Transverse colon (tissue), 4 donors: ENCODE data around the gene FBXO41. TPM values are rescaled to one million over a fixed set of nuclear protein-coding genes. Genes with fewer than 3 reads are reported as not detected.

Experiments
- DNase-seq: peaks from one replicate; pipeline ENCODE4 v3.0.0-alpha.2; 2019
- H3K27ac ChIP-seq, 4 donors: fragments of 200-600 bp; sonication (generic); 2 replicates each; pipeline ENCODE4 v1.5.1; 2016 to 2018; ENCODE audit warnings: inconsistent platforms in 4 of 4
- H3K27me3 ChIP-seq: fragments of 200-600 bp; sonication (generic); 2 replicates; pipeline ENCODE4 v1.5.1; 2017; ENCODE audit warnings: inconsistent platforms
- H3K36me3 ChIP-seq, 4 donors: fragments of 200-600 bp; sonication (generic); 2 replicates each; pipeline ENCODE4 v1.5.1; 2017 to 2019; ENCODE audit warnings: inconsistent platforms in 4 of 4
- H3K4me1 ChIP-seq, 4 donors: fragments of 200-600 bp; sonication (generic); 2 replicates each; pipeline ENCODE4 v1.5.1; 2017 to 2020; ENCODE audit warnings: inconsistent platforms in 4 of 4
- H3K4me3 ChIP-seq, 4 donors: fragments of 200-600 bp; sonication (generic); 1 replicate in 1 of 4; 2 replicates in 3 of 4; pipeline versions ENCODE4 v1.5.1 to v1.6.1; 2017 to 2019; ENCODE audit warnings: inconsistent platforms in 4 of 4
- H3K9me3 ChIP-seq, 2 donors: fragments of 200-600 bp; sonication (generic); 2 replicates each; pipeline ENCODE4 v1.5.1; 2017 to 2019; ENCODE audit warnings: inconsistent platforms in 2 of 2
- EP300 ChIP-seq: sonication (generic); formaldehyde crosslinking; IDR thresholded peaks from one replicate; pipeline ENCODE4 v1.6.1; 2017; ENCODE audit warnings: antibody characterized with exemption, low read depth
- POLR2A ChIP-seq: fragments of 450-650 bp; IDR thresholded peaks from one replicate; pipeline ENCODE4 v1.6.1; 2016; ENCODE audit warnings: antibody characterized with exemption, mild to moderate bottlenecking, moderate library complexity
- POLR2AphosphoS5 ChIP-seq, 3 donors: sonication (generic); formaldehyde crosslinking; IDR thresholded peaks; one replicate each; pipeline ENCODE4 v1.6.1; 2016; ENCODE audit warnings: antibody characterized with exemption in 3 of 3
- WGBS, 2 donors: methylation state at CpG; one replicate each; pipeline ENCODE4 v1.1.5; 2018; ENCODE audit warnings: low coverage in 1 of 2; 5-methylcytosine and 5-hydroxymethylcytosine counted together
- in situ Hi-C, 4 donors: fragments of 200-750 bp; cut with MboI; loops; one replicate each; pipeline versions ENCODE4 v1.15.0 to v1.15.1; 2017; ENCODE audit warnings: low sequenced_read_pairs in 3 of 4, low pct_ligation_motif_present in 1 of 4, low pct_unique_long_range_greater_than_20kb in 1 of 4
- intact Hi-C: fragments of 100-400 bp; cut with DNase I; formaldehyde crosslinking; loops from one replicate; pipeline ENCODE4 v1.15.1; 2023; ENCODE audit warnings: low total_unique reads
- total RNA-seq, 4 donors: library from RNA; depleted of rRNA; stranded (reverse); fragments of >200 nt; gene quantifications; one replicate each; pipeline ENCODE4 v1.1.0, GENCODE V29; 2016
- TF ChIP-seq, protein P1 (sequence below), 5 experiments: fragments of 200-600 bp in 3 of 5; fragments of 450-650 bp in 2 of 5; sonication (generic) in 3 of 5; IDR thresholded peaks; 1 replicate in 2 of 5; 2 replicates in 3 of 5; pipeline ENCODE4 v1.5.1; 2016 to 2017; ENCODE audit warnings: antibody characterized with exemption in 5 of 5, inconsistent platforms in 3 of 5, mild to moderate bottlenecking in 2 of 5, moderate library complexity in 1 of 5

The FBXO41 gene, protein sequence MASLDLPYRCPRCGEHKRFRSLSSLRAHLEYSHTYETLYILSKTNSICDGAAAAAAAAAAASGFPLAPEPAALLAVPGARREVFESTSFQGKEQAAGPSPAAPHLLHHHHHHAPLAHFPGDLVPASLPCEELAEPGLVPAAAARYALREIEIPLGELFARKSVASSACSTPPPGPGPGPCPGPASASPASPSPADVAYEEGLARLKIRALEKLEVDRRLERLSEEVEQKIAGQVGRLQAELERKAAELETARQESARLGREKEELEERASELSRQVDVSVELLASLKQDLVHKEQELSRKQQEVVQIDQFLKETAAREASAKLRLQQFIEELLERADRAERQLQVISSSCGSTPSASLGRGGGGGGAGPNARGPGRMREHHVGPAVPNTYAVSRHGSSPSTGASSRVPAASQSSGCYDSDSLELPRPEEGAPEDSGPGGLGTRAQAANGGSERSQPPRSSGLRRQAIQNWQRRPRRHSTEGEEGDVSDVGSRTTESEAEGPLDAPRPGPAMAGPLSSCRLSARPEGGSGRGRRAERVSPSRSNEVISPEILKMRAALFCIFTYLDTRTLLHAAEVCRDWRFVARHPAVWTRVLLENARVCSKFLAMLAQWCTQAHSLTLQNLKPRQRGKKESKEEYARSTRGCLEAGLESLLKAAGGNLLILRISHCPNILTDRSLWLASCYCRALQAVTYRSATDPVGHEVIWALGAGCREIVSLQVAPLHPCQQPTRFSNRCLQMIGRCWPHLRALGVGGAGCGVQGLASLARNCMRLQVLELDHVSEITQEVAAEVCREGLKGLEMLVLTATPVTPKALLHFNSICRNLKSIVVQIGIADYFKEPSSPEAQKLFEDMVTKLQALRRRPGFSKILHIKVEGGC
- total RNA-seq: 1 to 10 TPM; 1.4 to 10.0 (median 5.7) TPM

DNA sequence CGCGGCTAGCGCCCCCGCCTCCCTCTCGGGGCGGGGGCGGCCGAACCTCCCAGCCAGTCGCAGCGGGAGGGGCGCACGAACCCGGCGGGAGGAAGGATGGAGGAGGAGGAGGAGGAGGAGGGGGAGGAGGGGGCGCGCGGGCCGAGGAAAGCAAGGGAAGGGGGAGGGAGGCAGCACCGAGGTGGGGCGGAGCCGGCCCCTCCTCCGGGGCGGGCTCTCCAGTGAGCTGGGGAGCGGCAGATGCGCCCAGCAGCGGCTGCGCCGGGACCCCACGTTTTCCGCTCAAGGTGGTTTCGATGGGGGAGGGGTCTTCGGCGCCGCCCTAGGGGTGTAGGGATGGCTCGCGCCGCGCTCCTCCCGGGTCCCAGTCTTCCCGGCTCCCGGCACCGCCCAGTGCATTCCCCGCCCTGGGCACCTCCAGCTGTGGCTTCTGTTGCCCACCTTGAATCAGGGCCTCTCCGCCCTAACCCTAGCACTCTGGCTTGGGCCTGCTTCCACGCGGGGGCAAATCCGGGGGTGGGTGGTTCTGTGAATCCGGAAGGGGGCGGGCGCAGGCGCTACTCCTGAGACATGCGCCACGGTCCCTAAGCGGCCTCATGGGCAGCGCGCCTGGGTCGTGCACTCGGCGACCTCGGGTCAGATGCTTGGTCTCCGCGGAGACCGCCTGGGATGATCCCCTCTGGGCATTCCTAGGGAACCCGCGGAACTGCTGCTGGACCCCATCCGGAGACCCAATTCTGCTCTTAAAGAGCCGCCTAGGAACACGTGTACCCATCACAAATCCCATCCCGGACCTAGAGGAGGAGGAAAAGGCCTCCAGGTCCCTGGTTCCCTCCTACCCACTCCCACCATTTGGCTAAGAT lies at the start of gene FBXO41:
TSS of gene FBXO41 (minus strand) at position 183 of the 863 bp plus-strand sequence. CDS start 14,848 bp downstream, outside the sequence.
- no peaks in the 10 kb centered on the region for H3K9me3 ChIP-seq
- peaks cover 14% of the 10 kb centered on the region for H3K27me3 ChIP-seq
- TF ChIP-seq EP300: no peak
- TF ChIP-seq POLR2A: no peak
- in situ Hi-C loops (no loop called here), intact Hi-C loops (no loop called here)
- no peaks in the 10 kb centered on the region for H3K36me3 ChIP-seq
- peaks cover 0 to 20% (median 14%) of the 10 kb centered on the region in 4 donors for H3K4me1 ChIP-seq
- 0% methylated on average over 5 of the region's 69 CpGs; no CpG with 5 or more reads in 1 of the 2 donors for WGBS, 2 donors
- peak within 1 kb of the TSS; percentile 4 to 24 (median 20) for H3K27ac ChIP-seq
- DNase-seq: peak; percentile 57
- peak within 1 kb of the TSS; percentile 36 to 79 (median 47) for H3K4me3 ChIP-seq

DNA sequence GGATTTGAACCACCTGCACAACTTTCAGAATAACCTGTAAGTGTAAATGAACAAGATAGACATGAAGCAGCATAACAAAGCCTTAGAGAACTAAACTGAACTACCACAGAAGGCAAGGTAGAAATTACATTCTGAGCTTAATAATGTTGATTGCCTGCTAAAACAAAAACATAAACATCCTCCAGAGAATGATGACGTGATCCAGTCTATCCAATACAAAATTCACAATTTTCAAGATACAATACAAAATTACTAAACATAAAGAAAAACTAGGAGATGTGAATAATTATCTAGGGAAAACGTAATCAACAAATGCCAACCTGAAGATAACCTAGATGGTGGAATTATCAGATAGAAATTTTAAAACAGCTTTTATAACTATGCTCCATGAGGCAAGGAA lies 49.8 kb upstream of the FBXO41 start:
- H3K9me3 ChIP-seq: no peaks in the 10 kb centered on the region
- no peak overlapping the region for H3K27ac ChIP-seq
- TF ChIP-seq POLR2AphosphoS5 (IDR thresholded peaks at IDR 0.05) (no peak), EP300 (no peak), POLR2A (no peak)
- TF ChIP-seq, protein P1, sequence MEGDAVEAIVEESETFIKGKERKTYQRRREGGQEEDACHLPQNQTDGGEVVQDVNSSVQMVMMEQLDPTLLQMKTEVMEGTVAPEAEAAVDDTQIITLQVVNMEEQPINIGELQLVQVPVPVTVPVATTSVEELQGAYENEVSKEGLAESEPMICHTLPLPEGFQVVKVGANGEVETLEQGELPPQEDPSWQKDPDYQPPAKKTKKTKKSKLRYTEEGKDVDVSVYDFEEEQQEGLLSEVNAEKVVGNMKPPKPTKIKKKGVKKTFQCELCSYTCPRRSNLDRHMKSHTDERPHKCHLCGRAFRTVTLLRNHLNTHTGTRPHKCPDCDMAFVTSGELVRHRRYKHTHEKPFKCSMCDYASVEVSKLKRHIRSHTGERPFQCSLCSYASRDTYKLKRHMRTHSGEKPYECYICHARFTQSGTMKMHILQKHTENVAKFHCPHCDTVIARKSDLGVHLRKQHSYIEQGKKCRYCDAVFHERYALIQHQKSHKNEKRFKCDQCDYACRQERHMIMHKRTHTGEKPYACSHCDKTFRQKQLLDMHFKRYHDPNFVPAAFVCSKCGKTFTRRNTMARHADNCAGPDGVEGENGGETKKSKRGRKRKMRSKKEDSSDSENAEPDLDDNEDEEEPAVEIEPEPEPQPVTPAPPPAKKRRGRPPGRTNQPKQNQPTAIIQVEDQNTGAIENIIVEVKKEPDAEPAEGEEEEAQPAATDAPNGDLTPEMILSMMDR (IDR thresholded peaks at IDR 0.05): no peak
- 77 to 83% methylated on average over 2 of the region's 2 CpGs for whole genome bisulfite sequencing, 2 donors
- H3K27me3 ChIP-seq: no peaks in the 10 kb centered on the region
- H3K4me1 ChIP-seq: no peaks in the 10 kb centered on the region
- no peak for DNase-seq
- in situ Hi-C loops: no loop called here
- H3K4me3 ChIP-seq: no peak overlapping the region
- intact Hi-C loops: no loop called here
- no peaks in the 10 kb centered on the region for H3K36me3 ChIP-seq

DNA sequence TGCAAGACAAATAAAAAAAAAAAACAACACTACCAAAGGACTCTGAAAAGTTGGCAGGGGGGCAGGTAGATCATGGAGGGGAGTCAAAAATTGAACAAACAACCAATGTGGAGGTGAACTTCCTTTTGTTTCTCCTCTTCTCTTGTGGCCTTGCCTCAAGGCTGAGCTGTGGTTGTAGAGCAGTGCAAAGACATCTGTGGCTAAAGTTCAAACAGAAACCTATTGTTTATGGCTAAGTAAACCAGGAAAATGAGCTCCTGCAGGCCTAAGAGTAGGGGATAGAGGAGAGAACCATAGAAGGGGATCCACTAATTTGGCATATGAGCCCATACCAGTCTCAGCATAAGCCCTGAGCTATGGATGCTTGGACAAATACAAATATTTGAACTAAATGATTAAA lies 49.3 kb upstream of the FBXO41 start:
- no peak overlapping the region for H3K4me3 ChIP-seq
- TF ChIP-seq POLR2A: no peak
- TF ChIP-seq POLR2AphosphoS5 (IDR thresholded peaks at IDR 0.05): no peak
- TF ChIP-seq, protein P1 (IDR thresholded peaks at IDR 0.05): no peak
- TF ChIP-seq EP300: no peak
- no peak overlapping the region for H3K27ac ChIP-seq
- H3K4me1 ChIP-seq: no peaks in the 10 kb centered on the region
- intact Hi-C loops (no loop called here), in situ Hi-C loops (no loop called here)
- no peaks in the 10 kb centered on the region for H3K27me3 ChIP-seq
- DNase-seq: no peak
- no peaks in the 10 kb centered on the region for H3K36me3 ChIP-seq
- H3K9me3 ChIP-seq: no peaks in the 10 kb centered on the region

DNA sequence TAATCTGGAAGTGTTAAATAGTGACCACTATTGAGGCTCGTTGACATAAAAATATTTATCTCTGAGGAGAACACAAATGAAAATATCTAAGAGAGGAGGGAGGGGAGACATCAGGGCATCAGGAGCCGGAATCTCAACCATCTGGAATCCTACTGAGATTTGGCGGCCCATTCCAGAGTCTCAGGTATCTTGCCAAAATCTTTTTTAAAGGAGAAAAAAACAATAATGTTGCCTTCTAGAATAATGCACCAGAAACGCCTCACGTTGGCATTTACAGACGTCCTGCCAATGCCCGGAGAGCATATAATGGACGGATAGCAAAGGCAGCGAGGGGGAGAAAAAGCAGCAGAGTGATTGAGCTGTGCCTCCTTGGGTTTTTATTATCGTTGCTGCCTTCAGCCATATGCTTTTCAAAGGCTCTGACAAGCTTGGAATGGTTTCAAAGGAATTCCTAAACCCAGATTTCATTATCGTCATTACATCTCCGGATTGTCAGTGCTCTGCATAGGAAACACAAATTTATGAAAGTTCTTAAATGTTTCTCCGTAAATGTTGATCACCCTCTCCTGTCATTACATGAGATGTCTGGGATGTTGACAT lies 39.9 kb upstream of the FBXO41 start:
- in situ Hi-C loops: no loop called here
- 60 to 71% methylated on average over 13 of the region's 13 CpGs for WGBS, 2 donors
- no peak overlapping the region for H3K27ac ChIP-seq
- H3K36me3 ChIP-seq: no peaks in the 10 kb centered on the region
- intact Hi-C loops: no loop called here
- H3K27me3 ChIP-seq: peaks cover 16% of the 10 kb centered on the region
- no peak for DNase-seq
- H3K9me3 ChIP-seq: no peaks in the 10 kb centered on the region
- TF ChIP-seq POLR2A: no peak
- no peak for TF ChIP-seq POLR2AphosphoS5 (IDR thresholded peaks at IDR 0.05)
- no peak for TF ChIP-seq EP300
- TF ChIP-seq, protein P1 (IDR thresholded peaks at IDR 0.05): no peak
- no peaks in the 10 kb centered on the region for H3K4me1 ChIP-seq
- no peak overlapping the region for H3K4me3 ChIP-seq
